Activated T-helper 2 cell treated with anti-CD3 and anti-CD28 coated beads, Interferon-gamma antibody, Interleukin-2, Interleukin-4, amounts not matched to agents 10 μg/mL and 5 μg/mL and 100 μg/mL, durations not matched to agents 14 hours and 24 hours and 36 hours (primary cell): ENCODE results near the gene SPARC. TPM values are rescaled to one million over a fixed set of nuclear protein-coding genes. Genes with fewer than 3 reads are reported as not detected.

Experiments
- DNase-seq: peaks from one replicate; pipeline ENCODE4 v3.0.0; 2021; ENCODE audit warnings: low spot score
- H3K27ac Mint-ChIP-seq: one replicate; pipeline ENCODE4 v1.8.0; 2021; ENCODE audit warnings: mixed read lengths
- H3K27me3 Mint-ChIP-seq: one replicate; pipeline ENCODE4 v1.8.0; 2021; ENCODE audit warnings: low read depth, mixed read lengths
- H3K36me3 Mint-ChIP-seq: one replicate; pipeline ENCODE4 v1.8.0; 2021; ENCODE audit warnings: low read depth, mixed read lengths
- H3K4me1 Mint-ChIP-seq: one replicate; pipeline ENCODE4 v1.8.0; 2021; ENCODE audit warnings: low read depth, mixed read lengths
- H3K4me3 Mint-ChIP-seq: one replicate; pipeline ENCODE4 v1.8.0; 2021; ENCODE audit warnings: low read depth, mild to moderate bottlenecking, moderate library complexity, mixed read lengths
- H3K9me3 Mint-ChIP-seq: one replicate; pipeline ENCODE4 v1.8.0; 2021; ENCODE audit warnings: mixed read lengths
- intact Hi-C: fragments of 100-400 bp; cut with micrococcal nuclease; formaldehyde crosslinking; loops from one replicate; pipeline ENCODE4 v1.15.1; 2023
- total RNA-seq: library from RNA; stranded (reverse); gene quantifications from 2 replicates; pipeline ENCODE4 v1.2.3, GENCODE V29; 2022

SPARC gene
- total RNA-seq, 1 donor from 2014 or later, result 0.43 TPM

GRCh38 chr5:151633892-151634291 lies 52.8 kb downstream of the SPARC start:
- no peaks in the 10 kb centered on the region for H3K36me3 Mint-ChIP-seq
- H3K4me1 Mint-ChIP-seq, result no peaks in the 10 kb centered on the region
- peaks cover 6% of the 10 kb centered on the region for H3K27me3 Mint-ChIP-seq
- intact Hi-C loops, result no loop called here
- no peaks in the 10 kb centered on the region for H3K9me3 Mint-ChIP-seq
- H3K27ac Mint-ChIP-seq, result no peak overlapping the region
- no peak for DNase-seq
- H3K4me3 Mint-ChIP-seq, result no peak overlapping the region

GRCh38 chr5:151632941-151633340 lies 53.8 kb downstream of the SPARC start:
- Mint-ChIP-seq H3K36me3 (no peaks in the 10 kb centered on the region), H3K27me3 (peaks cover 8% of the 10 kb centered on the region), H3K4me3 (no peak overlapping the region), H3K4me1 (no peaks in the 10 kb centered on the region), H3K27ac (no peak overlapping the region), H3K9me3 (no peaks in the 10 kb centered on the region)
- no peak for DNase-seq
- intact Hi-C loops, result no loop called here

- Mint-ChIP-seq H3K36me3 (no peaks in the 10 kb centered on the region), H3K27ac (no peak overlapping the region), H3K27me3 (peaks cover 8% of the 10 kb centered on the region), H3K4me1 (no peaks in the 10 kb centered on the region), H3K4me3 (no peak overlapping the region), H3K9me3 (no peaks in the 10 kb centered on the region)
- no peak for DNase-seq
- intact Hi-C loops, result no loop called here
Measured at GRCh38 chr5:151632524-151632923, 54.2 kb downstream of the SPARC start.

- Mint-ChIP-seq H3K4me1 (no peaks in the 10 kb centered on the region), H3K27me3 (peaks cover 10% of the 10 kb centered on the region), H3K36me3 (no peaks in the 10 kb centered on the region), H3K27ac (no peak overlapping the region), H3K9me3 (no peaks in the 10 kb centered on the region), H3K4me3 (no peak overlapping the region)
- no peak for DNase-seq
- intact Hi-C loops, result no loop called here
Measured at GRCh38 chr5:151631941-151632340, 54.8 kb downstream of the SPARC start.

- intact Hi-C loops, result no loop called here
- Mint-ChIP-seq H3K4me1 (no peaks in the 10 kb centered on the region), H3K9me3 (no peaks in the 10 kb centered on the region), H3K27me3 (peaks cover 9% of the 10 kb centered on the region), H3K27ac (no peak overlapping the region), H3K36me3 (no peaks in the 10 kb centered on the region), H3K4me3 (no peak overlapping the region)
- DNase-seq, result no peak
Measured at GRCh38 chr5:151630088-151630487, 56.6 kb downstream of the SPARC start.

- H3K27me3 Mint-ChIP-seq, result peaks cover 6% of the 10 kb centered on the region
- intact Hi-C loops, result no loop called here
- H3K4me1 Mint-ChIP-seq, result no peaks in the 10 kb centered on the region
- DNase-seq, result no peak
- H3K36me3 Mint-ChIP-seq, result no peaks in the 10 kb centered on the region
- H3K27ac Mint-ChIP-seq, result no peak overlapping the region
- no peak overlapping the region for H3K4me3 Mint-ChIP-seq
- no peaks in the 10 kb centered on the region for H3K9me3 Mint-ChIP-seq
Measured at GRCh38 chr5:151628112-151628823, 58.4 kb downstream of the SPARC start.

- Mint-ChIP-seq H3K4me1 (no peaks in the 10 kb centered on the region), H3K36me3 (no peaks in the 10 kb centered on the region), H3K27ac (no peak overlapping the region), H3K9me3 (no peaks in the 10 kb centered on the region), H3K4me3 (no peak overlapping the region), H3K27me3 (peaks cover 6% of the 10 kb centered on the region)
- DNase-seq, result no peak
- intact Hi-C loops, result no loop called here
Measured at GRCh38 chr5:151627650-151628049, 59.1 kb downstream of the SPARC start.

GRCh38 chr5:151625285-151625684 lies 61.4 kb downstream of the SPARC start:
- no peaks in the 10 kb centered on the region for H3K36me3 Mint-ChIP-seq
- no peak overlapping the region for H3K4me3 Mint-ChIP-seq
- intact Hi-C loops, result no loop called here
- no peak overlapping the region for H3K27ac Mint-ChIP-seq
- peaks cover 12% of the 10 kb centered on the region for H3K27me3 Mint-ChIP-seq
- DNase-seq, result no peak
- H3K4me1 Mint-ChIP-seq, result no peaks in the 10 kb centered on the region
- no peaks in the 10 kb centered on the region for H3K9me3 Mint-ChIP-seq

- no peaks in the 10 kb centered on the region for H3K4me1 Mint-ChIP-seq
- intact Hi-C loops, result no loop called here
- no peak overlapping the region for H3K4me3 Mint-ChIP-seq
- no peak overlapping the region for H3K27ac Mint-ChIP-seq
- no peak for DNase-seq
- H3K27me3 Mint-ChIP-seq, result peaks cover 10% of the 10 kb centered on the region
- H3K9me3 Mint-ChIP-seq, result no peaks in the 10 kb centered on the region
- no peaks in the 10 kb centered on the region for H3K36me3 Mint-ChIP-seq
Measured at GRCh38 chr5:151624476-151624875, 62.2 kb downstream of the SPARC start.

- Mint-ChIP-seq H3K4me1 (no peaks in the 10 kb centered on the region), H3K4me3 (no peak overlapping the region), H3K9me3 (no peaks in the 10 kb centered on the region), H3K36me3 (no peaks in the 10 kb centered on the region), H3K27me3 (peaks cover 8% of the 10 kb centered on the region), H3K27ac (no peak overlapping the region)
- no peak for DNase-seq
- intact Hi-C loops, result no loop called here
Measured at GRCh38 chr5:151622367-151623088, 64.2 kb downstream of the SPARC start.

- Mint-ChIP-seq H3K9me3 (no peaks in the 10 kb centered on the region), H3K4me3 (no peak overlapping the region), H3K27me3 (peaks cover 6% of the 10 kb centered on the region), H3K4me1 (no peaks in the 10 kb centered on the region), H3K27ac (no peak overlapping the region), H3K36me3 (no peaks in the 10 kb centered on the region)
- intact Hi-C loops, result no loop called here
- DNase-seq, result no peak
Measured at GRCh38 chr5:151620461-151620840, 66.3 kb downstream of the SPARC start.

- Mint-ChIP-seq H3K27me3 (peaks cover 6% of the 10 kb centered on the region), H3K4me3 (no peak overlapping the region), H3K27ac (no peak overlapping the region), H3K9me3 (no peaks in the 10 kb centered on the region), H3K4me1 (no peaks in the 10 kb centered on the region), H3K36me3 (no peaks in the 10 kb centered on the region)
- intact Hi-C loops, result no loop called here
- no peak for DNase-seq
Measured at GRCh38 chr5:151619812-151620460, 66.8 kb downstream of the SPARC start.

GRCh38 chr5:151618907-151619306 lies 67.8 kb downstream of the SPARC start:
- no peak overlapping the region for H3K4me3 Mint-ChIP-seq
- no peak overlapping the region for H3K27ac Mint-ChIP-seq
- no peaks in the 10 kb centered on the region for H3K36me3 Mint-ChIP-seq
- intact Hi-C loops, result no loop called here
- H3K9me3 Mint-ChIP-seq, result no peaks in the 10 kb centered on the region
- H3K27me3 Mint-ChIP-seq, result peaks cover 6% of the 10 kb centered on the region
- DNase-seq, result no peak
- H3K4me1 Mint-ChIP-seq, result no peaks in the 10 kb centered on the region
